Left forelimb (tissue), 1 donor: ENCODE measurements around the gene RAD51C.
"Not testable (repeated sequence)": the region's sequence is repeated elsewhere in the genome, so short reads cannot be mapped to it uniquely, and the experiment has no call there.

Experiments
- DNase-seq: peaks from one replicate; pipeline ENCODE4 v3.0.0-alpha.2; 2018; ENCODE audit warnings: low spot score

Gene RAD51C

DNA sequence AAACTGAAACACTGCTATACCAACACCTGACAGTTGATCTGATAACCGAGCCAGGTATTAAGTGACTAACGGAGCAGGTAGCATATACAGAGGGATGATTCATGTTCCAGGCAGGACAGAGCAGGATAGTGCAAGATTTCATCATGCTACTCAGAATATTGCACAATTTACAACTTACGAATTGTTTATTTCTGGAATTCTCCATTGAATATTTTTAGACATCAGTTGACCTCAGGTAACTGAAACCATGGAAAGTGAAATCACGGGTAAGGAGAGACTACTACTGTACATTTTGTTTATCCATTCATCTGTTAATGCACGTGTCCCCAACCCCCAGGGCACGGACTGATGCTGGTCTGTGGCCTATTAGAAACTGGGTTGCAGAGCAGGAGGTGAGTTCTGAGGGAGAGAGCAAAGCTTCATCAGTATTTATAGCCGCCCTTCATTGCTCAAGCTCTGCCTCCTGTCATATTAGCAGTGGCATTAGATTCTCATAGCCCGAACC is 48.8 kb downstream of the RAD51C start:
- DNase-seq = no peak

DNA sequence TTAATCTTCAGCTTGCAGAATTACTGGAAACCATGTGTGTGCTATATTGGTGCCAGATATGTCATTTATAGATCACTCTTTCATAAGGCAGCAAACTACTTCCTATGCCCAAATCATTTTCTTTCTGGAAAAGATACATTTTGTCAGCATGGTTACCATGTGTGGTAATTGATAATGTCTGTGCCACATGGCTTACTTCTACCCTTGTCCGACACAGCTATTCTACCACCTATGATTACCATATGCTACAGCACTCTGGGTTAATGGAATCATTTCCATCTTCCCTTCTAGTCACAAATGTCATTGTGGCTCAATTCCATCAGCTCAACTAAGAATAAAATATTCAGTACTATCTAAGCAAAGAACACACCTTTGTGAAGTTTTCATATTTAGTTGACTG is 55.3 kb downstream of the RAD51C start:
- DNase-seq = no peak

DNA sequence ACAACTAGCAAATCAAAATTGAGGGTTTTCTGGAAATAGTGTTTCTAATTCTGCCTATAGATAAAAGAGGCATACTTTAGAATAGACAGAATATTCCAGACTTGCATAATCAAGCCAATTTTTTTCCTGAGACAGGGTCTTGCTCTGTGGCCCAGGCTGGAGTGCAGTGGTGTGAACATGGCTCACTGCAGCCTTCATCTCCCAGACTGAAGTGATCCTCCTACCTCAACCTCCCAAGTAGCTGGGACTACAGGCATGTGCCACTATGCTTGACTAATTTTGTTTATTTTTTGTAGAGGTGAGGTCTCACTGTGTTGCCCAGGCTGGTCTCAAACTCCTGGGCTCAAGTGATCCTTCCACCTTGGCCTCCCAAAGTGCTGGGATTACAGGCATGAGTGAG is 57.2 kb downstream of the RAD51C start:
- not testable (repeated sequence) for DNase-seq

DNA sequence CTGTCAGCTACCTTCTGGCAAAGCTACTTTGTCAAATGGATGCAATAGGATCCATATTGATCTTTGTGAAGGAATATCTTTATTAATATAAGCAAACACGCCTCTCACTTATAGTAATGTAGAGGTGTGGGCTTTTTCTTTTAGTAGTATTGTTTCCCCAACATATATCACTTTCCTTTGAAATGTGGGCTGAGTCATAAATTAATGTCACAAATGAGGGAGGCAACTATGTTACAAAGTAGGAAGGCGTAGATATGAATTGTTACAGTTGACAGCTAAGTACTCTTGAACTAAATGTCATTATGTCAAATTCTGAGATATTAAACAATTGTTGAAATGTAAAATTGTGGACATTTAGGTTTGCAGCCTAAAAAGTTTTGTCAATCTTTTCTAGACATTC is 60.6 kb downstream of the RAD51C start:
- no peak for DNase-seq

DNA sequence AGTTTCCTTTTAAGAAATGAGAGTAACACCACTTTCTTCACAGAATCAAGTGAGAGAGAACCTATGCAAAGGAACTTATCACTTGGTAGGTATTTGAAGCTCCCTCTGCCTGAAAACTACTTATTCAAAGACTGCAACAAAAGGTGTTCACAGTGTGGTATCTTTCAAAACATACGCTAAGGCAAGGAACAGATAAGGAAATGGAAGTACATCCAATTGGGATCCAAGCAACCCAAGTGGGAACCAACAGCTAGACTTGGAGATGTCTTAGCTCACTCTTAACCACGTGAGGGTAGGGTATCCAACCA is 62.8 kb downstream of the RAD51C start:
- DNase-seq = no peak

DNA sequence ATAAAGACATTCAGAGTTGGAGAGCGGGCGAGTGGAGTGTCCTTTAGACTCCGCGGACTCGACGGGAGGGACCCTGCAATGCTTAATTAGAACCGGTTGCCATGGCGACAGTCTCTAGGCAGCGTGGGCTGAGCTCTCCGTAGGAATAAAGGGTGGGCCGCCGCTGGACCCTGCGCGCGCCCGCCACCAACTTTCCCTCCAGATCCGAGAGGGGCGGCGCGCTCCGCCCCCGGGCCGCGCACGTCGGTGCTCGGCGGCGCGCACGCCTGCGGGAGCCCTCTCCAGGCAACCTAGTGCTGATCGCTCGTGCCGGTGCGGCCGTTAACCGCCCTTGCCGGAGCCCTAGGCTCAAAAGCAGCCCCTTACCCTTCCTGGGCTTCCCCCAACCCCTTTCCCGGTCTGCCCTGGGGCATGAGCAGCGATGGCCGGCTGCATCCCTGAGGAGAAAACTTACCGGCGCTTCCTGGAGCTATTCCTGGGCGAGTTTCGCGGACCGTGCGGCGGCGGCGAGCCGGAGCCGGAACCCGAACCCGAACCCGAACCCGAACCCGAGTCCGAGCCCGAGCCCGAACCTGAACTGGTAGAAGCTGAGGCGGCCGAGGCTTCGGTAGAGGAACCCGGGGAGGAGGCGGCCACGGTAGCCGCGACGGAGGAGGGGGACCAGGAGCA is 63.3 kb downstream of the RAD51C start, which contains the start of gene PPM1E:
TSS of gene PPM1E (plus strand) at position 278 of the 669 bp plus-strand sequence.
- DNase-seq = peak; percentile 82

DNA sequence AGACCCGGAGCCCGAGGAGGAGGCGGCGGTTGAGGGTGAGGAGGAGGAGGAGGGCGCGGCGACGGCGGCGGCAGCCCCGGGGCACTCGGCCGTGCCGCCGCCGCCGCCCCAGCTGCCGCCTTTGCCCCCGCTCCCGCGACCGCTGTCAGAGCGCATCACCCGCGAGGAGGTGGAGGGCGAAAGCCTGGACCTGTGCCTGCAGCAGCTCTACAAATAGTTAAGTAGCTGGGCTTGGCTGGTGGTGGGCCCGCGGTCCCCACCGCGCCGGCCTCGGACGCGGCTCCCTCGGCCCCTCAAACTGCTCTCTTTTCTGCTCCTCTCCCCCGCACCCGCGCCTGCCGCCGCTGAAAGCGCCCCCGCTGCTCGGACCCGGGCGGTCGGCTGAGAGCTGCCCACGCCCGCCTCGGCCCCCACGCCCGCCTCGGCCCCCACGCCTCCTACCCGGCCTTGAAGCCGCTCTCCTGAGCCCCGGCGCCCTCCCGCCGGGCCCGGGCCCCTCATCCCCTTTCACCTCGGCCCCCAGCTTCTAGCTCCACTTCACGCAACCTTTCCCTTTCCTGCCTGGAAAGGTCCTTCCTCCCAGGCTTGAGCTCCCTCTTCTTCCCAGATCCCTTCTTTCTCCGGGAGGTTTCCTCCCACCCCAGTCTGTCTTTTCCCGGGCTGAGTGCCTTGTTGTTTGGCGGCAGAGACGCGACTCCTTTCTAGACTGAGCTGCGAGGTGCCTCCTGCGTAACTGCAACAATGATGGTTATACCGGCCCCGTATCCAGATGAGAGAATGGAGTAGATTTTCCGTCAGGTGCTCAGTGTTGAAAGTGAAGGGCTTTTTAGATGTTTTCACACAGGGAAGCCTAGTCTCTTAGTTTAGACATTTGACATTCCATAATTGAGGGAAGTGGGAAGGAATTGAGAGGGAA is 64.1 kb downstream of the RAD51C start:
- DNase-seq = peak; percentile 65

DNA sequence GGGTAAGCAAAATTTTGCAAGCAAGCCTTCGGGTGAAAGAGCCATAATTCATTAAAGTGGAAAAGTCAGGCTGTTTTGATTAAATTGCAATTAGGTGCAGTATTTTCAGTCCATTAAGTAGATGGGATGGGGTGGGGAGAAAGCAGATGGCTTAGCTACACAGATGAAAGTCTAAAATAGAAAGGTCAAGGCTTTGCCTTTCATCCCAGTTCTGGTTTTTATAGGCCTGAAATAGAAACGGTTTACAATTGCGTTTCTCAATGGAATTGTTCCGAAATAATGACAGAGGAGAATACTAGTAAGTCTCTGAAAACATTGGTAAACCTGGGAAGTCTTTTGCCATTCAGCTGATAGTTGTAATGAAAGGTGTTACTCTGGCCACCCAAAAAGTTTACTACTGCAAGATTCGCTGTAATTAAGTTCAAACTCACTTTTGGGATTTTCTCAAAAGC is 64.8 kb downstream of the RAD51C start:
- no peak for DNase-seq

DNA sequence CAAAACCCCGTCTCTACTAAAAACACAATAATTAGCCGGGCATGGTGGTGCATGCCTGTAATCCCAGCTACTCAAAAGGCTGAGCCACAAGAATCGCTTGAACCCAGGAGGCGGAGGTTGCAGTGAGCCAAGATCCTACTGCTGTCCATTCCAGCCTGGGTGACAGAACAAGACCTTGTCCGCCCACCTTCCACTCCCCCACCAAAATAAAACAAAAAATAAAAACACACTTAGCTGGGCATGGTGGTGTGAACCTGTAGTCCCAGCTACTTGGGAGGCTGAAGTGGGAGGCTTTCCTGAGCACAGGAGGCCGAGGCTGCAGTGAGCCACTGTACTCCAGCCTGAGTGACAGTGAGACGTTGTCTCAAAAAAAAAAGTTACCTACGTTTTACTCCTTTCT is 66.5 kb downstream of the RAD51C start:
- DNase-seq = no peak

DNA sequence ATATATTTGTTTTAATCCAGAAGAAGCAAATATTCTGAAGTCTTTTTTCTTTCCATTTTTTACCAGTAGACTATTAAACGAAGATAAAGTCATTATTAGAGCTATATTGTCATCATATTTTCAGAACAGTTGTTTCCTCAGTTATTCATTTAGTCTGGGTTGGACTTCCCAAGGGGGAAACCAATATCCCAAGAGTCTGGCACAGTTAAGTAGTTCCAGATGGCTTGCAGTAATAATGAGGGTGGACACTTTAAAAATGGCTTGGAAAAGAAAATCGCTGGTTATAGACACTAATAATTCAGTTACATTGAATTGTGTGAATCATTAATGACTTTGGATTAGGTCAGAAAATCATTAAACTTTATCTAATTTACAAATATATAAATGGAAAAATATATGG is 67.1 kb downstream of the RAD51C start:
- no peak for DNase-seq

DNA sequence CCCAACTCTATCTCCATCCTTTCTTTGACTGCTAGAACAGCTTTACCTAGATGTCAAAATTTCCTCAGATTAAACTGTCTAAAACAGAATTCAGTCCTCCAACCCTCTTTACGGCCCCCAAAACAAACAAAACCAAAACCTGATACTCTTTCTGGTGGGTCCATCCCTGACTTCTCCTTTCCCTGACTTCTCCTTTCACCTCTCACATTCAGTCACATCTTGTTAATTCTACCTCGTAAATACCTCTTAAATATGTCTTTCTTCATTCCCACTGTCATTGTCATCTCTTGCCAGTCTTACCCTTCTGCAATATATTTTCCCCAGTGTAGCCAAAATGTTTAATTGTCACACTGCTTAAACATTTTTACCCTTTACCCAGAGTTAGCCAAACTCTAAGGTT is 67.8 kb downstream of the RAD51C start:
- no peak for DNase-seq

DNA sequence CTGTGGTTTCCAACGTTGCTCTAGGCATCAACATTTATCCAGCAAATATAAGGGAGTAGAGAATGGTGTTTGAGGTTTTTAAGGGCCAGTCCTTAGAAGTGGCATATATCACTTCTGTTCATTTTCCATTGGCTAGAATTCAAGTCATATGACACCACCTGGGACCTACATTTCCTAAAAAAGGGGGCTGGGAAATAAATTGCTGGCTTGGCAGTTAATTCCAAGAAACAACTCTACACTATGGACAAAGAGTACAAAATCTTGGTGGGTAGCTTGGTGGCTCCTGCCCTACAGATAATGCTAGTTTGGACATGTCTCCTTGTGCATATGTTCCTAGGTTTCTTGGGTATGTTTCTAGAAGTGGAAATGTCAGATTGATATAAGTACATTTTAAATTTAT is 70.9 kb downstream of the RAD51C start:
- no peak for DNase-seq

DNA sequence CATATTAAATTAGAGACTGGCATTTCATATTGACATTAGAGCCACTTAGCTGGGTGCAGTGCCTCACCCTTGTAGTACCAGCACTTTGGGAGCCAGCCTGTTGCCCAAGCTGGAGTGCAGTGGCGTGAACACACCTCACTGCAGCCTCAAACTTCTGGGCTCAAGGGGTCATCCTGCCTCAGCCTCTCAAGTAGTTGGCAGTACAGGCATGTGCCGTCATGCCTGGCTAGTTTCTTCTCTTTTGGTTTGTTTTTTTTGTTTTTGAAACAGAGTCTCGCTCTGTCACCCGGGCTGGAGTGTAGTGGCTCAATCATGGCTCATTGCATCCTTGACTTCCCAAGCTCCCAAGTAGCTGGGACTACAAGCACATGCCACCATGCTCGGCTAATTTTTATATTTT is 72.0 kb downstream of the RAD51C start:
- DNase-seq = no peak

DNA sequence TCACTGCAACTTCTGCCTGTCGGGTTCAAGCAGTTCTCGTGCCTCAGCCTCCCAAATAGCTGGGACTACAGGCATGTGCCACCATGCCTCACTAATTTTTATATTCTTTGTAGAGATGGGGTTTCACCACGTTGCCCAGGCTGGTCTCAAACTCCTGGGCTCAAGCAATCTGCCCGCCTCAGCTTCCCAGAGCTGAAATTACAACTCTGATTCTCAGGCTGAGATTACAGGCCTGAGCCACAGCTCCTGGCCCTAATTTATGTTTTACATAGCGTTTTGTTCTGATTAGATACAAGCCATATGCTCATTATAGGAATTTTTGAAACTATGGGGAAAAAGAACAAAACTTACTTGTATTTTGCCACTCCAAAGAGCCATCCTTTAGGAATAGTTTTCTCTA is 86.1 kb downstream of the RAD51C start:
- DNase-seq = not testable (repeated sequence)

DNA sequence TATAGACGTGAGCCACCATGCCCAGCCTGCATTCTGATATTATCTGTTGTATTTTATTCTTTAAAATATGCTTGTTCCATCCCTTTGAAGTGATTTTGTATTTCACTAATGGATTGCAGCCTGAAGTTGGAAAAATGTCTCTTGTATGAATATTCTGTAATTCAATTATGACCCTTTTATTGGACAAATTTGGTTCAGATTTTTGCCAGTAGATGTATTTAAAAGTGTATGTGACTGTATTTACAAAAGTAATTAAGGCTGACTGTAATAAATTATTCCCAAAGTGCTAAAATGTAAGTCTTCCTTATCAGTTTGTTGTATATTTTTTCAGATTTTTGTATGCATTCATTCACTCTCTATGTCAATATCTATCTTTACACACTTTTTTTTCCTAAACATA is 87.0 kb downstream of the RAD51C start:
- DNase-seq = no peak

DNA sequence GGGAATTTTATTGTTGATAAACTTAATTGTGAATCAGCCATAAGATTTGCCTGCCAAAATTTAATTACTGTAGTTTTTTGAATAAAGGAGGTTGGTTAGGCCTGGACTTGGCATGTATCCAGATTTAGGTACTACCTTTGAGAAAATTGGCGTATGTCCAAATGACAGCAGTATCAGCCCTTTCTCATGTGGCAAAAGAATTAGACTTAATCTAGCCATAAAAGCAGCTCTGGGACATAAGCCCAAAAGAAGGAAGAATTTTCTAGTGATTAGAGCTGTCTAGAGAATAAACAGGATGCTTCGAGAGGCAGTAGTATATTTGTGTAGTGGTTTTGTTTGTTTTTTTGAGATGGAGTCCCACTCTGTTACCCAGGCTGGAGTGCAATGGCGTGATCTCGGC is 91.0 kb downstream of the RAD51C start:
- DNase-seq = no peak

DNA sequence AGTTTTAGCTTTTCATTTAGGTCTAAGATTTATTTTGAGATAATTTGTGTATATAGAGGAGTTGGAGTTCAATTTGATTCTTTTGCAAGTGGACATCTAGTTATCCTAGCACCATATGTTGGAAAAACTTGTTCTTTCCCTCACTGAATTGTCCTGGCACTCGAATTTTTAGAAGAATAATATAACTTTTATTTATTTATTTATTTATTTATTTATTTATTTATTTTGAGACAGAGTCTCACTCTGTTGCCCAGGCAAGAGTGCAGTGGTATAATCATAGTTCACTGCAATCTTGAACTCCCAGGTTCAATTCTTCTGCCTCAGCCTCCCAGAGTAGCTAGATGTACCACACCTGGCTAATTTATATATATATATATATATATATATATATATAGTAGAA is 92.7 kb downstream of the RAD51C start:
- no peak for DNase-seq
